ENCODE results near the gene MIA. TPM values are rescaled to one million over a fixed set of nuclear protein-coding genes. Genes with fewer than 3 reads are reported as not detected.
"Not testable (repeated sequence)": the region's sequence is repeated elsewhere in the genome, so short reads cannot be mapped to it uniquely, and the experiment has no call there.

Gene MIA
- total and polyA plus RNA-seq, 4 donors = 0.42 to 0.44 TPM; not detected in 2

DNA sequence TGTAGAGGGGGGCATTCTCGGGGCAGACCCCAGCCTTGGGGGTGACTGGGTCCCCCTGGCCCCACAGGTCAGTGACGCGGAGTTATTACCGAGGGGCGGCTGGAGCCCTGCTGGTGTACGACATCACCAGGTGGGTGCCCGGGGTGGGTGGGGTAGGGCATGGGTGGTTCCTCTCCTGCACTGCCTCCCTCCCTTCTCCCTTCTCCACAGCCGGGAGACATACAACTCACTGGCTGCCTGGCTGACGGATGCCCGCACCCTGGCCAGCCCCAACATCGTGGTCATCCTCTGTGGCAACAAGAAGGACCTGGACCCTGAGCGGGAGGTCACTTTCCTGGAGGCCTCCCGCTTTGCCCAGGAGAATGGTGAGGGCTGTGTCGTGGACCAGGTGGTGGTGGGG, 8.4 kb downstream of the MIA start:
- TF ChIP-seq, protein P1, sequence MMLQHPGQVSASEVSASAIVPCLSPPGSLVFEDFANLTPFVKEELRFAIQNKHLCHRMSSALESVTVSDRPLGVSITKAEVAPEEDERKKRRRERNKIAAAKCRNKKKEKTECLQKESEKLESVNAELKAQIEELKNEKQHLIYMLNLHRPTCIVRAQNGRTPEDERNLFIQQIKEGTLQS (IDR thresholded peaks at IDR 0.05) = no peak
- TF ChIP-seq, protein P2, sequence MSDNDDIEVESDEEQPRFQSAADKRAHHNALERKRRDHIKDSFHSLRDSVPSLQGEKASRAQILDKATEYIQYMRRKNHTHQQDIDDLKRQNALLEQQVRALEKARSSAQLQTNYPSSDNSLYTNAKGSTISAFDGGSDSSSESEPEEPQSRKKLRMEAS (IDR thresholded peaks at IDR 0.05) = no peak
- TF ChIP-seq YY1 (IDR thresholded peaks at IDR 0.05) (no peak), HNF4A (conservative IDR thresholded peaks at IDR 0.05) (no peak), JUND (IDR thresholded peaks at IDR 0.05) (no peak), NR2F2 (IDR thresholded peaks at IDR 0.05) (no peak), FOXA2 (IDR thresholded peaks at IDR 0.05) (no peak)
- TF ChIP-seq, protein P3, sequence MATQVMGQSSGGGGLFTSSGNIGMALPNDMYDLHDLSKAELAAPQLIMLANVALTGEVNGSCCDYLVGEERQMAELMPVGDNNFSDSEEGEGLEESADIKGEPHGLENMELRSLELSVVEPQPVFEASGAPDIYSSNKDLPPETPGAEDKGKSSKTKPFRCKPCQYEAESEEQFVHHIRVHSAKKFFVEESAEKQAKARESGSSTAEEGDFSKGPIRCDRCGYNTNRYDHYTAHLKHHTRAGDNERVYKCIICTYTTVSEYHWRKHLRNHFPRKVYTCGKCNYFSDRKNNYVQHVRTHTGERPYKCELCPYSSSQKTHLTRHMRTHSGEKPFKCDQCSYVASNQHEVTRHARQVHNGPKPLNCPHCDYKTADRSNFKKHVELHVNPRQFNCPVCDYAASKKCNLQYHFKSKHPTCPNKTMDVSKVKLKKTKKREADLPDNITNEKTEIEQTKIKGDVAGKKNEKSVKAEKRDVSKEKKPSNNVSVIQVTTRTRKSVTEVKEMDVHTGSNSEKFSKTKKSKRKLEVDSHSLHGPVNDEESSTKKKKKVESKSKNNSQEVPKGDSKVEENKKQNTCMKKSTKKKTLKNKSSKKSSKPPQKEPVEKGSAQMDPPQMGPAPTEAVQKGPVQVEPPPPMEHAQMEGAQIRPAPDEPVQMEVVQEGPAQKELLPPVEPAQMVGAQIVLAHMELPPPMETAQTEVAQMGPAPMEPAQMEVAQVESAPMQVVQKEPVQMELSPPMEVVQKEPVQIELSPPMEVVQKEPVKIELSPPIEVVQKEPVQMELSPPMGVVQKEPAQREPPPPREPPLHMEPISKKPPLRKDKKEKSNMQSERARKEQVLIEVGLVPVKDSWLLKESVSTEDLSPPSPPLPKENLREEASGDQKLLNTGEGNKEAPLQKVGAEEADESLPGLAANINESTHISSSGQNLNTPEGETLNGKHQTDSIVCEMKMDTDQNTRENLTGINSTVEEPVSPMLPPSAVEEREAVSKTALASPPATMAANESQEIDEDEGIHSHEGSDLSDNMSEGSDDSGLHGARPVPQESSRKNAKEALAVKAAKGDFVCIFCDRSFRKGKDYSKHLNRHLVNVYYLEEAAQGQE (IDR thresholded peaks at IDR 0.05) = no peak
- TF ChIP-seq, protein P4, sequence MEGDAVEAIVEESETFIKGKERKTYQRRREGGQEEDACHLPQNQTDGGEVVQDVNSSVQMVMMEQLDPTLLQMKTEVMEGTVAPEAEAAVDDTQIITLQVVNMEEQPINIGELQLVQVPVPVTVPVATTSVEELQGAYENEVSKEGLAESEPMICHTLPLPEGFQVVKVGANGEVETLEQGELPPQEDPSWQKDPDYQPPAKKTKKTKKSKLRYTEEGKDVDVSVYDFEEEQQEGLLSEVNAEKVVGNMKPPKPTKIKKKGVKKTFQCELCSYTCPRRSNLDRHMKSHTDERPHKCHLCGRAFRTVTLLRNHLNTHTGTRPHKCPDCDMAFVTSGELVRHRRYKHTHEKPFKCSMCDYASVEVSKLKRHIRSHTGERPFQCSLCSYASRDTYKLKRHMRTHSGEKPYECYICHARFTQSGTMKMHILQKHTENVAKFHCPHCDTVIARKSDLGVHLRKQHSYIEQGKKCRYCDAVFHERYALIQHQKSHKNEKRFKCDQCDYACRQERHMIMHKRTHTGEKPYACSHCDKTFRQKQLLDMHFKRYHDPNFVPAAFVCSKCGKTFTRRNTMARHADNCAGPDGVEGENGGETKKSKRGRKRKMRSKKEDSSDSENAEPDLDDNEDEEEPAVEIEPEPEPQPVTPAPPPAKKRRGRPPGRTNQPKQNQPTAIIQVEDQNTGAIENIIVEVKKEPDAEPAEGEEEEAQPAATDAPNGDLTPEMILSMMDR (IDR thresholded peaks at IDR 0.05; ENCODE audit: low read depth, low read length, missing input control) = no peak
- no peaks in the 10 kb centered on the region for H3K9me3 ChIP-seq (ENCODE audit: control insufficient read depth in 4 of 4, low read length in 3 of 4)
- no peak overlapping the region for H3K4me3 ChIP-seq (ENCODE audit: low read depth in 1 of 3, low read length in 3 of 3)
- H3K27ac ChIP-seq (ENCODE audit: low read depth in 1 of 2, low read length in 2 of 2) = no peak overlapping the region
- no peak for DNase-seq (ENCODE audit: low spot score)
- H3K9ac ChIP-seq (ENCODE audit: low read depth in 1 of 2, low read length in 2 of 2) = no peak overlapping the region
- WGBS = 96% methylated on average over 14 of the region's 14 CpGs
- peaks cover 0 to 4% (median 3%) of the 10 kb centered on the region in 4 donors for H3K36me3 ChIP-seq (ENCODE audit: control insufficient read depth in 4 of 4, insufficient read depth in 3 of 4, low read depth in 1 of 4, low read length in 3 of 4)
- peaks cover 0 to 17% (median 14%) of the 10 kb centered on the region in 4 donors for H3K4me1 ChIP-seq (ENCODE audit: control insufficient read depth in 4 of 4, insufficient read depth in 4 of 4, low read length in 3 of 4)
- no peaks in the 10 kb centered on the region for H3K27me3 ChIP-seq (ENCODE audit: control insufficient read depth in 4 of 4, insufficient read depth in 4 of 4, low read length in 3 of 4)

DNA sequence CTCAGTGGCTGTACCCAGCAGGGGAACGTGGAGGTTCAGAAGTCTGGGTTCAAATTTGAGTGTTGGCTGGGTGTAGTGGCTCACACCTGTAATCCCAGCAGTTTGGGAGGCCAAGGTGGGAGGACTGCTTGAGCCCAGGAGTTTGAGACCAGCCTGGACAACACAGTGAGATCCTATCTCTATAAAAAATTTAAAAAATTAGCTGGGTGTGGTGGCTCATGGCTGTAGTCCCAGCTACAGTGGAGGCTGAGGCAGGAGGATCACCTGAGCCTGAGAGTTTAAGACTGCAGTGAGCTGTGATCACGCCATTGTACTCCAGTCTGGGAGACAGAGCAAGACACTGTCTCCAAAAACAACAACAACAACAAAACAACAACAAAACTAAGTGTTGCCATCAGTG, 8.8 kb downstream of the MIA start:
- not testable (repeated sequence) for H3K36me3 ChIP-seq (ENCODE audit: control insufficient read depth in 4 of 4, insufficient read depth in 3 of 4, low read depth in 1 of 4, low read length in 3 of 4); H3K9me3 ChIP-seq (ENCODE audit: control insufficient read depth in 4 of 4, low read length in 3 of 4); H3K27ac ChIP-seq (ENCODE audit: low read depth in 1 of 2, low read length in 2 of 2); H3K4me3 ChIP-seq (ENCODE audit: low read depth in 1 of 3, low read length in 3 of 3); H3K27me3 ChIP-seq (ENCODE audit: control insufficient read depth in 4 of 4, insufficient read depth in 4 of 4, low read length in 3 of 4); DNase-seq (ENCODE audit: low spot score); H3K9ac ChIP-seq (ENCODE audit: low read depth in 1 of 2, low read length in 2 of 2)
- peaks cover 0 to 14% (median 10%) of the 10 kb centered on the region in 4 donors for H3K4me1 ChIP-seq (ENCODE audit: control insufficient read depth in 4 of 4, insufficient read depth in 4 of 4, low read length in 3 of 4)
- WGBS = 97% methylated on average over 2 of the region's 2 CpGs

DNA sequence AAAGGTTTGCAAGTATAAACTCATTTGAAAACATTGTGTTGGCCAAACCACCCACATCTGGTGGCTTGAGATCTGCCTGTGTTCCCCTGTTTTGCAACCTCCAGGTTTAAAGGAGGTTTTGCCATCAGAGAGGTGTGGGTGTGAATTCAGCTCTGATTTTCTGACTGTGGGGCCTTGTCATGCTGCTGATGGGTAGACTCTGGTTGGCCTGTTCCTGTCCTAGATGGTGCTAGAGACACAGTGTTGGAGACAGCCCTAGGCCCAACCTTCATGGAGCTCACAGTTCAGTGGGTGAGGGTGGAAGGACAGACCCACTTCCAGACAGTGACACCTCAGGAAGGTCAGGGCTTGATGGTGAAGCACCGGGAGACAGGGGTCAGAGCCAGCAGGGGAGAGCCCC, 10.2 kb downstream of the MIA start:
- Histone ChIP-seq H3K36me3 (ENCODE audit: control insufficient read depth in 4 of 4, insufficient read depth in 3 of 4, low read depth in 1 of 4, low read length in 3 of 4) (peaks cover 0 to 4% (median 3%) of the 10 kb centered on the region in 4 donors), H3K27me3 (ENCODE audit: control insufficient read depth in 4 of 4, insufficient read depth in 4 of 4, low read length in 3 of 4) (no peaks in the 10 kb centered on the region), H3K9ac (ENCODE audit: low read depth in 1 of 2, low read length in 2 of 2) (no peak overlapping the region), H3K9me3 (ENCODE audit: control insufficient read depth in 4 of 4, low read length in 3 of 4) (no peaks in the 10 kb centered on the region), H3K4me3 (ENCODE audit: low read depth in 1 of 3, low read length in 3 of 3) (no peak overlapping the region), H3K4me1 (ENCODE audit: control insufficient read depth in 4 of 4, insufficient read depth in 4 of 4, low read length in 3 of 4) (peaks cover 0 to 17% (median 10%) of the 10 kb centered on the region in 4 donors), H3K27ac (ENCODE audit: low read depth in 1 of 2, low read length in 2 of 2) (no peak overlapping the region)
- no peak for TF ChIP-seq RAD21 (IDR thresholded peaks at IDR 0.05)
- TF ChIP-seq TAF1 (conservative IDR thresholded peaks at IDR 0.05) = no peak
- TF ChIP-seq FOXA1 (IDR thresholded peaks at IDR 0.05) = no peak
- TF ChIP-seq, protein P2 (IDR thresholded peaks at IDR 0.05) = no peak
- TF ChIP-seq, protein P5, sequence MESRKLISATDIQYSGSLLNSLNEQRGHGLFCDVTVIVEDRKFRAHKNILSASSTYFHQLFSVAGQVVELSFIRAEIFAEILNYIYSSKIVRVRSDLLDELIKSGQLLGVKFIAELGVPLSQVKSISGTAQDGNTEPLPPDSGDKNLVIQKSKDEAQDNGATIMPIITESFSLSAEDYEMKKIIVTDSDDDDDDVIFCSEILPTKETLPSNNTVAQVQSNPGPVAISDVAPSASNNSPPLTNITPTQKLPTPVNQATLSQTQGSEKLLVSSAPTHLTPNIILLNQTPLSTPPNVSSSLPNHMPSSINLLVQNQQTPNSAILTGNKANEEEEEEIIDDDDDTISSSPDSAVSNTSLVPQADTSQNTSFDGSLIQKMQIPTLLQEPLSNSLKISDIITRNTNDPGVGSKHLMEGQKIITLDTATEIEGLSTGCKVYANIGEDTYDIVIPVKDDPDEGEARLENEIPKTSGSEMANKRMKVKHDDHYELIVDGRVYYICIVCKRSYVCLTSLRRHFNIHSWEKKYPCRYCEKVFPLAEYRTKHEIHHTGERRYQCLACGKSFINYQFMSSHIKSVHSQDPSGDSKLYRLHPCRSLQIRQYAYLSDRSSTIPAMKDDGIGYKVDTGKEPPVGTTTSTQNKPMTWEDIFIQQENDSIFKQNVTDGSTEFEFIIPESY (IDR thresholded peaks at IDR 0.05) = no peak
- TF ChIP-seq, protein P3 (IDR thresholded peaks at IDR 0.05) = no peak
- TF ChIP-seq SP1 (IDR thresholded peaks at IDR 0.05) = no peak
- no peak for TF ChIP-seq YY1 (IDR thresholded peaks at IDR 0.05)
- WGBS = 74% methylated on average over 1 of the region's 1 CpG
- no peak for DNase-seq (ENCODE audit: low spot score)
